Mammary epithelial cell (primary cell): Measurements from ENCODE around the gene CHRD.

ENCODE experiments used
- CTCF ChIP-seq, 2 donors: IDR thresholded peaks in 1 of 2; conservative IDR thresholded peaks in 1 of 2; 2 replicates each; pipeline ENCODE4 v1.5.1; 2011 to 2012; ENCODE audit warnings: inconsistent platforms in 2 of 2, low read length in 2 of 2, mild to moderate bottlenecking in 2 of 2, control low read depth in 1 of 2, low read depth in 1 of 2; ENCODE audit not compliant: insufficient read depth in 1 of 2; ENCODE audit errors: extremely low read depth in 1 of 2
- EZH2 ChIP-seq: IDR thresholded peaks from 2 replicates; pipeline ENCODE4 v1.6.1; 2012; ENCODE audit warnings: low read length, inconsistent platforms, borderline replicate concordance

DNA sequence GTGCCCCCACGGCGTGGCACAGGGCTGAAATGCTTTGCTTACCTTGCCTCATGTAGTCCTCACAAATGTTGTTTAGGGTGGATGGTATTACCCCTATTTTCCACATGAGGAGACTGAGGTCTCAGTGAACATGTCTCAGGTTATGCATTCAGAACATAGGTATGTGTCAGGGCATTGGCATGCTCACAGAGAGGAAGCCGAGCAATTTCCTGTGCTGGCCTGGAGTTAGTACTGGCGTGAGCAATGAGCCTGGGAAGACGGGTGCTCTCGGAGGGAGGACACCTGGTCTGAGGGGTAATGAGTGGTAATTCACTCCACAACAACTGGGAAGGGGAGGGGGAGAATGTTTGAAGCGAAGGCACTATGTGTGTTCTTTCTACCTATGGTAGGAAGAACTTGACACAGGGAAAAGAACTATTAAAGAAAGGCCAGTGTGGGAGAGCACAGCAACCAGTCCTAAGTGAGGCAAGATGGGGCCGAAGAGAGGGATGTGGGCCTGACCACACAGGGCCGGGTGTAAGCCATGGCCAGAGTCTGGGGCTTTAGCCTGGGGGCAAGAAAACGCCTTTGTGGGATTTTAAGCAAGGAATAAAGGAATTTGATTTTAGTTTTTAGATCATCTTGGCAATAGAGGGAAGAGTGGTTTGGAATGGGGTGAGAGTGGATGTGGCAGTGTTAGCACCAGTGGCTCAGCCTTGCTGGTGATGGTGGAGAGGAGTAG is 47.3 kb upstream of the CHRD start:
- TF ChIP-seq CTCF (conservative IDR thresholded peaks at IDR 0.05 in 1 of 2, IDR thresholded peaks at IDR 0.05 in 1 of 2; ENCODE audit: extremely low read depth in 1 of 2, insufficient read depth in 1 of 2, low read depth in 1 of 2, low read length in 2 of 2) (no peak), EZH2 (no peak)
